NCI-H146 (cell line): ENCODE data around the gene C11orf87.

Source experiments
- DNase-seq: peaks from one replicate; lab custom pipeline; 2025; lab: John Stamatoyannopoulos, UW

Gene C11orf87

DNA sequence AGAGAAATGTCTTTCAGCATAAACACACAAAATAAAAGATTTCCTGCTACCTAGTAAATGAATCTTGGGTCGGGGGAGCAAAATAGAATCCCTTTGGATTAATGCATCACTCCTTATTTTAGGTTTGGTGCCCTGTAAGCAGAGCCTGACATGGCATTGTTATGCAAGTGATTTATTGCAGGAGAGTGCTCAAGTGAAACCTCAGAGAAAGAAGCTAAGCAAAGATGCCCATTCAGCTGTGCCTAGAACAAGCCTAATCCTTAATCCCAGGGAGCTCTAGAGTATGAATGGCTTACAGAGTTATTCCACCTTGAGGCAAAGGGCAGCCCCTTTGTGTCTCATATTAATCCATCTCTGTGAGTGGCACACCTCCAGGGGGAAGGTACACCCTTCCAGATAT lies 21.1 kb downstream of the C11orf87 start:
- DNase-seq, result no peak

DNA sequence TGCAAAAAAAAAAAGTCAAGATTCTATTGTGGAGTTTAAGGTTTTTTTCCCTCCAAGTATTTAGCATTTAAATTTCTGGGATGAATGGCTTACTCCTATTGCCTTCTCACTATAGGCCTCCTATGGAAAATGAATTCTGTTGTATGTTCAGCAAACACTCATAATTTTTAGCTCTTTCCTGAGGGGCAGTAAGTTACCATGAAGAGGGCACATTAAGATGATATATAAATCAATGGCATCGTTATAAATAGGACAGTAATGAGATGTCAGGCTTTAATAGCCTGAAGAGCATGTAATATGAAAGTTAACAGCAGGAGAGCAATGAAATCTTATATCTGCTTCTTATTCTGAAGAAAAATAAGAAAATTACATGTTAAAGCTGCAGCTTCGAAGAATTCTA lies 32.9 kb downstream of the C11orf87 start:
- no peak for DNase-seq
